GM12872 (cell line): Measurements from ENCODE around the gene FOSB.

Experiments used
- CTCF ChIP-seq: IDR thresholded peaks from 3 replicates; pipeline ENCODE4 v1.5.1; 2011; ENCODE audit warnings: low read depth, mild to moderate bottlenecking, low read length, moderate library complexity; ENCODE audit not compliant: insufficient read depth

Gene FOSB

GRCh38 chr19:45498411-45499195, 30.8 kb downstream of the FOSB start, which contains the start of gene PPM1N:
PPM1N (plus strand) TSS chr19:45498443; CDS start chr19:45498473, 30 bp downstream.
- TF ChIP-seq CTCF, result peak; percentile 47; the same call in 2 of the 3 replicates

- no peak for TF ChIP-seq CTCF
These were observed 31.7 kb downstream of the FOSB start for GRCh38 chr19:45499196-45500180.

DNA sequence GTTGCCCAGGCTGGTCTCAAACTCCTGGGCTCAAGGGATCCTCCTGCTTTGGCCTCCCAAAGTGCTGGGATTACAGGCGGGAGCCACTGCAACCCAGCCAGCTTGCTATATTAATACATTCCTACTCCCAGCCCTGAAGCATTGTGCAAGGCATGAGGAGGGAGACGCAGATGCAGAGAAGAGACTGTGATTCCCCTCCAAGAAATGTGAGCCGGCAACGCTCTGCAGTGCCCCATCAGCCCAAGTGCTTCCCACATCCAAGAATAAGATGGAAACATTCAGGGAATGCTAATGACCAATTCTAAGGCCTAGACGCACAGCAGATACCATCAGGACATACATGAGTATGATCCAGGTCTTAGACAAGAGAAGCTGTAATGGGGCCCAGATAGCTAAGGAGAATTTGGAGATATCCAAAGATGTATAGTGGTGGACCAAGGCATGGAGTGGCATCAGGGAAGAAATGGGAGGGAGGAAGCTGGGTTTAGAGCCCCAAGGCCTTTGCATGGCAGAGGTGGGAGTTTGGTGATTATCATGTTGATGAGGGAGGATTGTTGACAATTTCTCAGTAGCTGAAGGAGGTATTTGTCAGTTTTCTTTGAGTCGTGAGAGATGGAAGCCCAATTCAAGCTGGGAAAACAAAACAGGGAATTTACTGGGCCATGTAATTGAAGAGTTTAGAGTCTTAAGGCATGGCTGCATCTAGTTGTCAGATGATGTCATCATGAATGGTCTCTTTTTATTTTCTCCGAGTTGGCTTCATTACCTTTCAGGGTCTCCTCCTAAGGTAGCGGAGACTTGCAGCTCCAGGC, 33.3 kb downstream of the FOSB start:
- no peak for TF ChIP-seq CTCF

DNA sequence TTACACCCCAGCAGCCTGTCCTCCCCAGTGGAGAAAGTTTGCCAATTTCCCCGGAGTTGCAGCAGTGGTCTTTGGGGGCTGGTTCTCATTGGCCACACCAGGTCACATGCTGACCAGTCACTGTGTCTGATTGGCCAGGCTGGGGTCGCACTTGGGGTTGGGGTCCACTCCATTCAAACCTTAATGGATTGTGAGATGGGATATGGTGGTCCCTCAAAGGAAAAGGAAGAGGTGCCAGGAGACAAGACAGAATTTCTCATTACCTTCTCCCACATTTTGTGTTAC, 33.9 kb downstream of the FOSB start:
- TF ChIP-seq CTCF, result no peak

- TF ChIP-seq CTCF, result no peak
These were observed 34.3 kb downstream of the FOSB start for GRCh38 chr19:45502111-45502510.

GRCh38 chr19:45503909-45504308, 36.1 kb downstream of the FOSB start:
- TF ChIP-seq CTCF, result no peak
